HepG2 (cell line): ENCODE results near the gene ZSCAN21. TPM values are rescaled to one million over a fixed set of nuclear protein-coding genes. Genes with fewer than 3 reads are reported as not detected.

Source experiments
- BATF2 ChIP-seq: sonication (generic); formaldehyde crosslinking; IDR thresholded peaks from 2 replicates; pipeline ENCODE4 v1.8.0; 2022; ENCODE audit warnings: mild to moderate bottlenecking, missing genetic modification reagents, moderate library complexity
- BRCA1 ChIP-seq: sonication (generic); formaldehyde crosslinking; IDR thresholded peaks from 2 replicates; pipeline ENCODE4 v1.4.0; 2020; ENCODE audit warnings: missing genetic modification reagents
- ELF3 ChIP-seq: IDR thresholded peaks from 2 replicates; pipeline ENCODE4 v1.6.1; 2016; ENCODE audit warnings: missing genetic modification reagents, missing compliant biosample characterization
- KDM2A ChIP-seq: sonication (generic); formaldehyde crosslinking; IDR thresholded peaks from 2 replicates; pipeline ENCODE4 v1.4.0; 2020; ENCODE audit warnings: low read depth, missing genetic modification reagents, borderline replicate concordance
- KDM3A ChIP-seq: IDR thresholded peaks from 2 replicates; pipeline ENCODE4 v1.6.1; 2018; ENCODE audit warnings: low read depth, missing compliant biosample characterization
- MEF2D ChIP-seq: sonication (generic); formaldehyde crosslinking; IDR thresholded peaks from 2 replicates; pipeline ENCODE4 v1.5.1; 2020; ENCODE audit warnings: mild to moderate bottlenecking, missing genetic modification reagents
- MTA3 ChIP-seq: sonication (generic); formaldehyde crosslinking; IDR thresholded peaks from 2 replicates; pipeline ENCODE4 v1.4.0; 2020; ENCODE audit warnings: missing genetic modification reagents
- PCBP1 ChIP-seq: fragments of 200-400 bp; formaldehyde crosslinking; IDR thresholded peaks from 2 replicates; pipeline ENCODE4 v1.6.1; 2017; ENCODE audit warnings: mild to moderate bottlenecking, low read depth, low read length, borderline replicate concordance
- POLR2A ChIP-seq, 2 experiments: IDR thresholded peaks; 2 replicates each; pipeline ENCODE4 v1.6.1; 2011; ENCODE audit warnings: low read depth in 2 of 2, low read length in 2 of 2, mild to moderate bottlenecking in 1 of 2, moderate library complexity in 1 of 2; ENCODE audit not compliant: insufficient read depth in 1 of 2
- SKIL ChIP-seq: sonication (generic); formaldehyde crosslinking; IDR thresholded peaks from 2 replicates; pipeline ENCODE4 v1.8.0; 2022; ENCODE audit warnings: missing genetic modification reagents, mild to moderate bottlenecking, moderate library complexity, borderline replicate concordance
- SP5 ChIP-seq: IDR thresholded peaks from 2 replicates; pipeline ENCODE4 v1.6.1; 2016; ENCODE audit warnings: low read depth, borderline replicate concordance
- ZNF143 ChIP-seq: sonication (generic); formaldehyde crosslinking; IDR thresholded peaks from 2 replicates; pipeline ENCODE4 v1.4.0; 2020; ENCODE audit warnings: missing genetic modification reagents
- ZNF160 ChIP-seq: sonication (generic); formaldehyde crosslinking; IDR thresholded peaks from 2 replicates; pipeline ENCODE4 v1.8.0; 2022; ENCODE audit warnings: mild to moderate bottlenecking, inconsistent platforms, missing genetic modification reagents
- ZNF331 ChIP-seq: sonication (generic); formaldehyde crosslinking; IDR thresholded peaks from 2 replicates; pipeline ENCODE4 v1.4.0; 2020; ENCODE audit warnings: missing genetic modification reagents
- ZNF414 ChIP-seq: sonication (generic); formaldehyde crosslinking; IDR thresholded peaks from 2 replicates; pipeline ENCODE4 v1.5.0; 2020; ENCODE audit warnings: missing genetic modification reagents
- ZNF768 ChIP-seq: sonication (generic); formaldehyde crosslinking; IDR thresholded peaks from 2 replicates; pipeline ENCODE4 v1.4.0; 2020; ENCODE audit warnings: missing genetic modification reagents
- ZNF777 ChIP-seq: sonication (generic); formaldehyde crosslinking; IDR thresholded peaks from 2 replicates; pipeline ENCODE4 v1.4.0; 2020; ENCODE audit warnings: missing genetic modification reagents
- polyA plus RNA-seq, 8 experiments: library from polyadenylated mRNA; depleted of rRNA in 3 of 8; stranded (reverse) in 7 of 8; unstranded in 1 of 8; fragments of >200 nt; fragmentation: Illumina TruSeq in 4 of 8; extraction: Trizol in 4 of 8; gene quantifications; 2 replicates each; pipeline versions ENCODE4 v1.2.1 to v1.2.3, GENCODE V29; 2011 to 2016; ENCODE audit warnings: low read depth in 4 of 8, missing spikeins in 1 of 8, mixed read lengths in 1 of 8; ENCODE audit not compliant: insufficient read depth in 1 of 8
- total RNA-seq, 5 experiments: library from RNA; depleted of rRNA; stranded (reverse); fragments of >200 nt; fragmentation: Illumina TruSeq; extraction: Trizol; gene quantifications; 2 replicates each; pipeline ENCODE4 v1.2.3, GENCODE V29; 2016; ENCODE audit warnings: low read depth in 1 of 5
- TF ChIP-seq, protein P1 (sequence below): sonication (generic); formaldehyde crosslinking; IDR thresholded peaks from 2 replicates; pipeline ENCODE4 v1.4.0; 2020; ENCODE audit warnings: missing genetic modification reagents
- TF ChIP-seq, protein P2 (sequence below): sonication (generic); formaldehyde crosslinking; IDR thresholded peaks from 2 replicates; pipeline ENCODE4 v1.4.0; 2020; ENCODE audit warnings: mild to moderate bottlenecking, missing genetic modification reagents
- TF ChIP-seq, protein P3 (sequence below): sonication (generic); formaldehyde crosslinking; IDR thresholded peaks from 2 replicates; pipeline ENCODE4 v1.8.0; 2023; ENCODE audit warnings: mild to moderate bottlenecking, missing genetic modification reagents
- TF ChIP-seq, protein P4 (sequence below): sonication (generic); formaldehyde crosslinking; conservative IDR thresholded peaks from 2 replicates; pipeline ENCODE4 v1.4.0; 2020; ENCODE audit warnings: missing genetic modification reagents

ZSCAN21 gene
- total and polyA plus RNA-seq, 2 of the 13 experiments (the other 11 are each of a cell fraction or from before 2014, with no cell fraction given), result 7.0 to 10.0 TPM

DNA sequence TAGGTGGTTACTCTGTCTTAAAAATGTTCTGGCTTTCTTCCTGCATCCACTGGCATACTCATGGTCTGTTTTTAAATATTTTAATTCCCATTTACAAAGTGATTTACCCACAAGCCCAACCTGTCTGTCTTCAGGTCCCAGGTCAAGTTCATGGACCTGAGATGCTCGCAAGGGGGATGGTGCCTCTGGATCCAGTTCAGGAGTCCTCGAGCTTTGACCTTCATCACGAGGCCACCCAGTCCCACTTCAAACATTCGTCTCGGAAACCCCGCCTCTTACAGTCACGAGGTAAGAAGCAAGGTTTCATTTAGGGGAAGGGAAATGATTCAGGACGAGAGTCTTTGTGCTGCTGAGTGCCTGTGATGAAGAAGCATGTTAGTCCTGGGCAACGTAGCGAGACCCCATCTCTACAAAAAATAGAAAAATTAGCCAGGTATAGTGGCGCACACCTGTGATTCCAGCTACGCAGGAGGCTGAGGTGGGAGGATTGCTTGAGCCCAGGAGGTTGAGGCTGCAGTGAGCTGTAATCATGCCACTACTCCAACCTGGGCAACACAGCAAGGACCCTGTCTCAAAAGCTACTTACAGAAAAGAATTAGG lies 25.5 kb upstream of the ZSCAN21 start (continued):
- no peak for TF ChIP-seq PCBP1
- TF ChIP-seq ZNF414 (CRISPR knock-in tag), result peak; percentile 59; the same call in 1 of the 2 replicates
- TF ChIP-seq KDM3A, result 0 out of 2 replicates have a peak, but pooled peaks have one; percentile 21
- no peak for TF ChIP-seq ZNF777 (CRISPR knock-in tag)
- peak; percentile 58; the same call in 1 of the 2 replicates for TF ChIP-seq SP5
- TF ChIP-seq ZNF331 (CRISPR knock-in tag), result 0 out of 2 replicates have a peak, but pooled peaks have one; percentile 28
- no peak for TF ChIP-seq ZNF768 (CRISPR knock-in tag)
- 0 out of 4 replicates have a peak, but pooled peaks have one; percentile 19 to 23 for TF ChIP-seq POLR2A (IDR thresholded peaks at IDR 0.05; ENCODE audit: insufficient read depth in 1 of 2, low read depth in 2 of 2, low read length in 2 of 2)
- TF ChIP-seq ZNF143, result peak; percentile 36; the same call in 1 of the 2 replicates
- no peak; the same call in 1 of the 2 replicates for TF ChIP-seq KDM2A (CRISPR knock-in tag)
- TF ChIP-seq MTA3 (CRISPR knock-in tag), result no peak
- TF ChIP-seq BRCA1, result no peak
- peak; percentile 69; the same call in 1 of the 2 replicates for TF ChIP-seq MEF2D
- TF ChIP-seq, protein P1, sequence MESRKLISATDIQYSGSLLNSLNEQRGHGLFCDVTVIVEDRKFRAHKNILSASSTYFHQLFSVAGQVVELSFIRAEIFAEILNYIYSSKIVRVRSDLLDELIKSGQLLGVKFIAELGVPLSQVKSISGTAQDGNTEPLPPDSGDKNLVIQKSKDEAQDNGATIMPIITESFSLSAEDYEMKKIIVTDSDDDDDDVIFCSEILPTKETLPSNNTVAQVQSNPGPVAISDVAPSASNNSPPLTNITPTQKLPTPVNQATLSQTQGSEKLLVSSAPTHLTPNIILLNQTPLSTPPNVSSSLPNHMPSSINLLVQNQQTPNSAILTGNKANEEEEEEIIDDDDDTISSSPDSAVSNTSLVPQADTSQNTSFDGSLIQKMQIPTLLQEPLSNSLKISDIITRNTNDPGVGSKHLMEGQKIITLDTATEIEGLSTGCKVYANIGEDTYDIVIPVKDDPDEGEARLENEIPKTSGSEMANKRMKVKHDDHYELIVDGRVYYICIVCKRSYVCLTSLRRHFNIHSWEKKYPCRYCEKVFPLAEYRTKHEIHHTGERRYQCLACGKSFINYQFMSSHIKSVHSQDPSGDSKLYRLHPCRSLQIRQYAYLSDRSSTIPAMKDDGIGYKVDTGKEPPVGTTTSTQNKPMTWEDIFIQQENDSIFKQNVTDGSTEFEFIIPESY (CRISPR knock-in tag), result 0 out of 2 replicates have a peak, but pooled peaks have one; percentile 13
- TF ChIP-seq ZNF160 (CRISPR knock-in tag), result no peak
- TF ChIP-seq, protein P2, sequence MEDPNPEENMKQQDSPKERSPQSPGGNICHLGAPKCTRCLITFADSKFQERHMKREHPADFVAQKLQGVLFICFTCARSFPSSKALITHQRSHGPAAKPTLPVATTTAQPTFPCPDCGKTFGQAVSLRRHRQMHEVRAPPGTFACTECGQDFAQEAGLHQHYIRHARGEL (CRISPR knock-in tag), result no peak
- TF ChIP-seq, protein P3, sequence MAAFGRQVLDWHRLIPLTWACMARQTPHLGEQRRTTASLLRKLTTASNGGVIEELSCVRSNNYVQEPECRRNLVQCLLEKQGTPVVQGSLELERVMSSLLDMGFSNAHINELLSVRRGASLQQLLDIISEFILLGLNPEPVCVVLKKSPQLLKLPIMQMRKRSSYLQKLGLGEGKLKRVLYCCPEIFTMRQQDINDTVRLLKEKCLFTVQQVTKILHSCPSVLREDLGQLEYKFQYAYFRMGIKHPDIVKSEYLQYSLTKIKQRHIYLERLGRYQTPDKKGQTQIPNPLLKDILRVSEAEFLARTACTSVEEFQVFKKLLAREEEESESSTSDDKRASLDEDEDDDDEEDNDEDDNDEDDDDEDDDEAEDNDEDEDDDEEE (CRISPR knock-in tag), result no peak
- peak; percentile 88 for TF ChIP-seq SKIL (CRISPR knock-in tag)
- peak; percentile 41 for TF ChIP-seq ELF3 (CRISPR knock-in tag)
- TF ChIP-seq, protein P4, sequence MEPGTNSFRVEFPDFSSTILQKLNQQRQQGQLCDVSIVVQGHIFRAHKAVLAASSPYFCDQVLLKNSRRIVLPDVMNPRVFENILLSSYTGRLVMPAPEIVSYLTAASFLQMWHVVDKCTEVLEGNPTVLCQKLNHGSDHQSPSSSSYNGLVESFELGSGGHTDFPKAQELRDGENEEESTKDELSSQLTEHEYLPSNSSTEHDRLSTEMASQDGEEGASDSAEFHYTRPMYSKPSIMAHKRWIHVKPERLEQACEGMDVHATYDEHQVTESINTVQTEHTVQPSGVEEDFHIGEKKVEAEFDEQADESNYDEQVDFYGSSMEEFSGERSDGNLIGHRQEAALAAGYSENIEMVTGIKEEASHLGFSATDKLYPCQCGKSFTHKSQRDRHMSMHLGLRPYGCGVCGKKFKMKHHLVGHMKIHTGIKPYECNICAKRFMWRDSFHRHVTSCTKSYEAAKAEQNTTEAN, result no peak
- TF ChIP-seq BATF2 (CRISPR knock-in tag), result no peak
